HepG2 (cell line): ENCODE results near the gene RHBDL1. TPM values are rescaled to one million over a fixed set of nuclear protein-coding genes. Genes with fewer than 3 reads are reported as not detected.

ENCODE experiments used
- GATAD1 ChIP-seq: IDR thresholded peaks from 2 replicates; pipeline ENCODE4 v1.6.1; 2016; ENCODE audit warnings: missing genetic modification reagents, missing compliant biosample characterization
- HNRNPK ChIP-seq: fragments of 200-400 bp; formaldehyde crosslinking; IDR thresholded peaks from 2 replicates; pipeline ENCODE4 v1.6.1; 2018; ENCODE audit warnings: low read length, low read depth, moderate library complexity, mild to moderate bottlenecking; ENCODE audit not compliant: poor library complexity, severe bottlenecking
- KAT8 ChIP-seq: IDR thresholded peaks from 2 replicates; pipeline ENCODE4 v1.6.1; 2016; ENCODE audit warnings: missing genetic modification reagents, missing compliant biosample characterization
- MBNL3 ChIP-seq: fragments of 250-450 bp; sonication (Bioruptor Pico); conservative IDR thresholded peaks from 2 replicates; pipeline ENCODE4 v1.8.0; 2022; ENCODE audit warnings: mild to moderate bottlenecking, inconsistent platforms
- MTA1 ChIP-seq: sonication (generic); formaldehyde crosslinking; IDR thresholded peaks from 2 replicates; pipeline ENCODE4 v1.4.0; 2020; ENCODE audit warnings: missing genetic modification reagents, mild to moderate bottlenecking, borderline replicate concordance
- MTF1 ChIP-seq: sonication (generic); formaldehyde crosslinking; IDR thresholded peaks from 2 replicates; pipeline ENCODE4 v1.5.0; 2020; ENCODE audit warnings: missing genetic modification reagents
- NR2F1 ChIP-seq, 2 experiments: fragments of 450-650 bp in 1 of 2; formaldehyde crosslinking in 1 of 2; IDR thresholded peaks; 2 replicates each; pipeline versions ENCODE4 v1.5.0 to v1.6.1; 2016 to 2020; ENCODE audit warnings: mild to moderate bottlenecking in 1 of 2, missing compliant biosample characterization in 1 of 2, missing genetic modification reagents in 1 of 2, moderate library complexity in 1 of 2
- SSRP1 ChIP-seq: IDR thresholded peaks from 2 replicates; pipeline ENCODE4 v1.6.1; 2016; ENCODE audit warnings: control low read depth
- ZNF7 ChIP-seq: IDR thresholded peaks from 2 replicates; pipeline ENCODE4 v1.6.1; 2016; ENCODE audit warnings: missing biosample characterization, missing genetic modification reagents
- polyA plus RNA-seq, 8 experiments: library from polyadenylated mRNA; depleted of rRNA in 3 of 8; stranded (reverse) in 7 of 8; unstranded in 1 of 8; fragments of >200 nt; fragmentation: Illumina TruSeq in 4 of 8; extraction: Trizol in 4 of 8; gene quantifications; 2 replicates each; pipeline versions ENCODE4 v1.2.1 to v1.2.3, GENCODE V29; 2011 to 2016; ENCODE audit warnings: low read depth in 4 of 8, missing spikeins in 1 of 8, mixed read lengths in 1 of 8; ENCODE audit not compliant: insufficient read depth in 1 of 8
- total RNA-seq, 5 experiments: library from RNA; depleted of rRNA; stranded (reverse); fragments of >200 nt; fragmentation: Illumina TruSeq; extraction: Trizol; gene quantifications; 2 replicates each; pipeline ENCODE4 v1.2.3, GENCODE V29; 2016; ENCODE audit warnings: low read depth in 1 of 5
- TF ChIP-seq, protein P1 (sequence below): sonication (generic); formaldehyde crosslinking; IDR thresholded peaks from 2 replicates; pipeline ENCODE4 v1.5.1; 2020; ENCODE audit warnings: mild to moderate bottlenecking, missing genetic modification reagents, borderline replicate concordance
- TF ChIP-seq, protein P2 (sequence below): sonication (generic); formaldehyde crosslinking; IDR thresholded peaks from 2 replicates; pipeline ENCODE4 v1.4.0; 2020; ENCODE audit warnings: mild to moderate bottlenecking, missing genetic modification reagents
- TF ChIP-seq, protein P3 (sequence below): sonication (generic); formaldehyde crosslinking; IDR thresholded peaks from 2 replicates; pipeline ENCODE4 v1.5.1; 2020; ENCODE audit warnings: missing genetic modification reagents, mild to moderate bottlenecking, borderline replicate concordance
- TF ChIP-seq, protein P4 (sequence below): sonication (generic); formaldehyde crosslinking; IDR thresholded peaks from 2 replicates; pipeline ENCODE4 v1.4.0; 2020; ENCODE audit warnings: mild to moderate bottlenecking, missing genetic modification reagents
- TF ChIP-seq, protein P5 (sequence below): sonication (generic); formaldehyde crosslinking; IDR thresholded peaks from 2 replicates; pipeline ENCODE4 v1.5.0; 2020; ENCODE audit warnings: missing genetic modification reagents

RHBDL1 gene
- total and polyA plus RNA-seq, 2 of the 13 experiments (the other 11 are each of a cell fraction or from before 2014, with no cell fraction given): 1.8 to 3.8 TPM

DNA sequence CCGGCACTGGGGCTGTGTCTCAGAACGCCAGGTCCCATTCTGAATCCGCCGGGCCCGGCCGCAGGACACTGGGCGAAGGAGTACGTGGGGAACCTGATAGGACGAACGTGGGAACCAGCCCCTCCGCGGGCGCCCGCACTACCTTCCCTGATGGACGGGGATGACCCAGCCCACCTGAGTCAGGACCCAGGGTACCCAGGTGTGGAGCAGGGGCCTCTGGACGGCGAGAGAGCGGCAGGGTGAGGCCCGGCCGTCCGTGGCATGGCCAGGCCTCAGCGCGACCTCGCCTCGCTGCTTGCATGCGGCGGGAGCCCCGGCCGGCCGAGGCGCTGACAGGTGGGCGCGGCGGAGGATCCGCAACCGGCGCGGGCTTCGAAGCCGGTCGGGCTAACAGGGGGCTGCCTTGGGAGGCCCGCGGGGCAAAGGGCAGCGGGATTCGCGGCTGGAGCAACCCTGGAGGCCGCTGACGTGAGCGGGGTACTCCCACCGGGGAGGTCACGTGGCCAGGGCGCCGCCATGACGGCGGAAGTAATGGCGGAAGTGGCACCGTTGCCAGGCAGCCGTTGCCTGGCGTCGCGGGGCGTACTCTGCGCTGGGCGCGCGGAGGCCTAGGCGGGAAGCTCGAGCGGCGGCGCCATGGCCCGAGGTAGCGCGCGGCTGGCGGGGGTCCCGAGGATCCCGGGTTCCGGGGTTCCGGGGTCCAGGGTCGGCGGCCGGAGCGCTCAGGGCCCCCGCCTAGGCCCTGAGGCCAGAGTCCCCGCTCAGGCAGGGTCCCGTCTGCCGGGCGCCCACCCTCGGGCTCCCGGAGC lies 26.5 kb upstream of the RHBDL1 start, which contains the start of gene WDR90 (continued):
- TF ChIP-seq, protein P1, sequence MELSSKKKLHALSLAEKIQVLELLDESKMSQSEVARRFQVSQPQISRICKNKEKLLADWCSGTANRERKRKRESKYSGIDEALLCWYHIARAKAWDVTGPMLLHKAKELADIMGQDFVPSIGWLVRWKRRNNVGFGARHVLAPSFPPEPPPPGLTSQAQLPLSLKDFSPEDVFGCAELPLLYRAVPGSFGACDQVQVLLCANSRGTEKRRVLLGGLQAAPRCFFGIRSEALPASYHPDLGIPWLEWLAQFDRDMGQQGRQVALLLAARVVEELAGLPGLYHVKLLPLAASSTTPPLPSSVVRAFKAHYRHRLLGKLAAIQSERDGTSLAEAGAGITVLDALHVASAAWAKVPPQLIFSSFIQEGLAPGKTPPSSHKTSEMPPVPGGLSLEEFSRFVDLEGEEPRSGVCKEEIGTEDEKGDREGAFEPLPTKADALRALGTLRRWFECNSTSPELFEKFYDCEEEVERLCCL (CRISPR knock-in tag): no peak
- TF ChIP-seq HNRNPK (no peak), ZNF7 (CRISPR knock-in tag) (no peak; the same call in 1 of the 2 replicates), MBNL3 (CRISPR knock-in tag) (no peak), NR2F1 (CRISPR knock-in tag; IDR thresholded peaks at IDR 0.05) (peak; percentile 67 to 84; a peak in 3 of 4 replicates), GATAD1 (CRISPR knock-in tag) (peak; percentile 89), MTA1 (CRISPR knock-in tag) (0 out of 2 replicates have a peak, but pooled peaks have one; percentile 19), SSRP1 (no peak), MTF1 (CRISPR knock-in tag) (0 out of 2 replicates have a peak, but pooled peaks have one; percentile 45), KAT8 (CRISPR knock-in tag) (peak; percentile 91)
- TF ChIP-seq, protein P2, sequence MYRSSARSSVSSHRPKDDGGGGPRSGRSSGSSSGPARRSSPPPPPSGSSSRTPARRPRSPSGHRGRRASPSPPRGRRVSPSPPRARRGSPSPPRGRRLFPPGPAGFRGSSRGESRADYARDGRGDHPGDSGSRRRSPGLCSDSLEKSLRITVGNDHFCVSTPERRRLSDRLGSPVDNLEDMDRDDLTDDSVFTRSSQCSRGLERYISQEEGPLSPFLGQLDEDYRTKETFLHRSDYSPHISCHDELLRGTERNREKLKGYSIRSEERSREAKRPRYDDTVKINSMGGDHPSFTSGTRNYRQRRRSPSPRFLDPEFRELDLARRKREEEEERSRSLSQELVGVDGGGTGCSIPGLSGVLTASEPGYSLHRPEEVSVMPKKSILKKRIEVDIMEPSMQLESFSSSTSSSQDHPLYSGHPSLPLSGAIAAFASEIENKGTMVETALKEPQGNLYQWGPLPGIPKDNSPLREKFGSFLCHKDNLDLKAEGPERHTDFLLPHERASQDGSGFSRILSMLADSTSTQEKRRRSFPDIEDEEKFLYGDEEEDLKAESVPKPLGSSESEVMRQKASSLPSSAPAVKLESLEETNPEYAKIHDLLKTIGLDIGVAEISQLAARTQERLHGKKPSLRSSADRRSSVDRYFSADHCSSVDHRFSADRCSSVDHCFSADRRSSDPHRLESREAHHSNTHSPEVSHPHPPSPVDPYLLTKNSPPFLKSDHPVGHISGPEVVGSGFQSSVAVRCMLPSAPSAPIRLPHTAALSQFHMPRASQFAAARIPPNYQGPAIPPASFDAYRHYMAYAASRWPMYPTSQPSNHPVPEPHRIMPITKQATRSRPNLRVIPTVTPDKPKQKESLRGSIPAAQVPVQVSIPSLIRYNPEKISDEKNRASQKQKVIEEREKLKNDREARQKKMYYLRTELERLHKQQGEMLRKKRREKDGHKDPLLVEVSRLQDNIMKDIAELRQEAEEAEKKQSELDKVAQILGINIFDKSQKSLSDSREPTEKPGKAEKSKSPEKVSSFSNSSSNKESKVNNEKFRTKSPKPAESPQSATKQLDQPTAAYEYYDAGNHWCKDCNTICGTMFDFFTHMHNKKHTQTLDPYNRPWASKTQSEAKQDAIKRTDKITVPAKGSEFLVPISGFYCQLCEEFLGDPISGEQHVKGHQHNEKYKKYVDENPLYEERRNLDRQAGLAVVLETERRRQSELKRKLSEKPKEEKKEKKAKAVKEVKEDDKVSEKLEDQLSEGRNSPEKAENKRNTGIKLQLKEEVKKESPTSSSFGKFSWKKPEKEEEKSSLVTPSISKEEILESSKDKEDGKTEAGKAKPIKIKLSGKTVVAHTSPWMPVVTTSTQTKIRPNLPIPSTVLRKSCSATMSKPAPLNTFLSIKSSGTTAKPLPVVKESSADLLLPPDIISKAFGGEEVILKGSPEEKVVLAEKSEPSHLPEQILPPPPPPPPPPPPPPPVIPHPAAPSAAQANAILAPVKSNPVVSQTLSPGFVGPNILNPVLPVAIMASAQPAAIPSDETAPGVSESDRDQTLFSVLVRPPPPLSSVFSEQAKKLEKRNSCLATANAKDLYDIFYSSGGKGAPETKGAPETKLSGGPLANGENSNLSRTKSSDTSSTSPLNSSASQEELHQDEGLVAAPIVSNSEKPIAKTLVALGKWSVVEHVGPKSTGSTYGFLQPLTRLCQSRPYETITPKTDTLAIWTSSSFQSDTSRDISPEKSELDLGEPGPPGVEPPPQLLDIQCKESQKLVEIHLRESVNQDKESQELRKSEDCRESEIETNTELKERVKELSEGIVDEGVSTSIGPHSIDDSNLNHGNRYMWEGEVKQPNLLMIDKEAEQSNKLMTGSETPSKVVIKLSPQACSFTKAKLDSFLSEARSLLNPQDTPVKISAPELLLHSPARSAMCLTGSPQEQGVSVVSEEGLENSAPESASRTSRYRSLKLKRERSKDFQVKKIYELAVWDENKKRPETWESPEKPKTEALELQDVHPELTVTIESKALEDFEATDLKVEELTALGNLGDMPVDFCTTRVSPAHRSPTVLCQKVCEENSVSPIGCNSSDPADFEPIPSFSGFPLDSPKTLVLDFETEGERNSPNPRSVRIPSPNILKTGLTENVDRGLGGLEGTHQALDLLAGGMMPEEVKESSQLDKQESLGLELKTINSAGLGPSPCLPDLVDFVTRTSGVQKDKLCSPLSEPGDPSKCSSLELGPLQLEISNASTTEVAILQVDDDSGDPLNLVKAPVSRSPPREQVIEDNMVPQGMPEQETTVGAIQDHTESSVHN (CRISPR knock-in tag): no peak; the same call in 1 of the 2 replicates
- TF ChIP-seq, protein P3, sequence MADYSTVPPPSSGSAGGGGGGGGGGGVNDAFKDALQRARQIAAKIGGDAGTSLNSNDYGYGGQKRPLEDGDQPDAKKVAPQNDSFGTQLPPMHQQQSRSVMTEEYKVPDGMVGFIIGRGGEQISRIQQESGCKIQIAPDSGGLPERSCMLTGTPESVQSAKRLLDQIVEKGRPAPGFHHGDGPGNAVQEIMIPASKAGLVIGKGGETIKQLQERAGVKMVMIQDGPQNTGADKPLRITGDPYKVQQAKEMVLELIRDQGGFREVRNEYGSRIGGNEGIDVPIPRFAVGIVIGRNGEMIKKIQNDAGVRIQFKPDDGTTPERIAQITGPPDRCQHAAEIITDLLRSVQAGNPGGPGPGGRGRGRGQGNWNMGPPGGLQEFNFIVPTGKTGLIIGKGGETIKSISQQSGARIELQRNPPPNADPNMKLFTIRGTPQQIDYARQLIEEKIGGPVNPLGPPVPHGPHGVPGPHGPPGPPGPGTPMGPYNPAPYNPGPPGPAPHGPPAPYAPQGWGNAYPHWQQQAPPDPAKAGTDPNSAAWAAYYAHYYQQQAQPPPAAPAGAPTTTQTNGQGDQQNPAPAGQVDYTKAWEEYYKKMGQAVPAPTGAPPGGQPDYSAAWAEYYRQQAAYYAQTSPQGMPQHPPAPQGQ (CRISPR knock-in tag): 0 out of 2 replicates have a peak, but pooled peaks have one; percentile 26
- TF ChIP-seq, protein P4, sequence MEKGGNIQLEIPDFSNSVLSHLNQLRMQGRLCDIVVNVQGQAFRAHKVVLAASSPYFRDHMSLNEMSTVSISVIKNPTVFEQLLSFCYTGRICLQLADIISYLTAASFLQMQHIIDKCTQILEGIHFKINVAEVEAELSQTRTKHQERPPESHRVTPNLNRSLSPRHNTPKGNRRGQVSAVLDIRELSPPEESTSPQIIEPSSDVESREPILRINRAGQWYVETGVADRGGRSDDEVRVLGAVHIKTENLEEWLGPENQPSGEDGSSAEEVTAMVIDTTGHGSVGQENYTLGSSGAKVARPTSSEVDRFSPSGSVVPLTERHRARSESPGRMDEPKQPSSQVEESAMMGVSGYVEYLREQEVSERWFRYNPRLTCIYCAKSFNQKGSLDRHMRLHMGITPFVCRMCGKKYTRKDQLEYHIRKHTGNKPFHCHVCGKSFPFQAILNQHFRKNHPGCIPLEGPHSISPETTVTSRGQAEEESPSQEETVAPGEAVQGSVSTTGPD (CRISPR knock-in tag): no peak
- TF ChIP-seq, protein P5, sequence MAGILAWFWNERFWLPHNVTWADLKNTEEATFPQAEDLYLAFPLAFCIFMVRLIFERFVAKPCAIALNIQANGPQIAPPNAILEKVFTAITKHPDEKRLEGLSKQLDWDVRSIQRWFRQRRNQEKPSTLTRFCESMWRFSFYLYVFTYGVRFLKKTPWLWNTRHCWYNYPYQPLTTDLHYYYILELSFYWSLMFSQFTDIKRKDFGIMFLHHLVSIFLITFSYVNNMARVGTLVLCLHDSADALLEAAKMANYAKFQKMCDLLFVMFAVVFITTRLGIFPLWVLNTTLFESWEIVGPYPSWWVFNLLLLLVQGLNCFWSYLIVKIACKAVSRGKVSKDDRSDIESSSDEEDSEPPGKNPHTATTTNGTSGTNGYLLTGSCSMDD: no peak
